HG03442 (cell line): ENCODE measurements around the gene TBC1D24.

ENCODE experiments used
- ATAC-seq: cut with Tn5 transposase; IDR thresholded peaks from one replicate; pipeline ENCODE4 v1.9.1; 2021; ENCODE audit warnings: mild to moderate bottlenecking, moderate library complexity; ENCODE audit not compliant: unreplicated experiment

TBC1D24 gene

DNA sequence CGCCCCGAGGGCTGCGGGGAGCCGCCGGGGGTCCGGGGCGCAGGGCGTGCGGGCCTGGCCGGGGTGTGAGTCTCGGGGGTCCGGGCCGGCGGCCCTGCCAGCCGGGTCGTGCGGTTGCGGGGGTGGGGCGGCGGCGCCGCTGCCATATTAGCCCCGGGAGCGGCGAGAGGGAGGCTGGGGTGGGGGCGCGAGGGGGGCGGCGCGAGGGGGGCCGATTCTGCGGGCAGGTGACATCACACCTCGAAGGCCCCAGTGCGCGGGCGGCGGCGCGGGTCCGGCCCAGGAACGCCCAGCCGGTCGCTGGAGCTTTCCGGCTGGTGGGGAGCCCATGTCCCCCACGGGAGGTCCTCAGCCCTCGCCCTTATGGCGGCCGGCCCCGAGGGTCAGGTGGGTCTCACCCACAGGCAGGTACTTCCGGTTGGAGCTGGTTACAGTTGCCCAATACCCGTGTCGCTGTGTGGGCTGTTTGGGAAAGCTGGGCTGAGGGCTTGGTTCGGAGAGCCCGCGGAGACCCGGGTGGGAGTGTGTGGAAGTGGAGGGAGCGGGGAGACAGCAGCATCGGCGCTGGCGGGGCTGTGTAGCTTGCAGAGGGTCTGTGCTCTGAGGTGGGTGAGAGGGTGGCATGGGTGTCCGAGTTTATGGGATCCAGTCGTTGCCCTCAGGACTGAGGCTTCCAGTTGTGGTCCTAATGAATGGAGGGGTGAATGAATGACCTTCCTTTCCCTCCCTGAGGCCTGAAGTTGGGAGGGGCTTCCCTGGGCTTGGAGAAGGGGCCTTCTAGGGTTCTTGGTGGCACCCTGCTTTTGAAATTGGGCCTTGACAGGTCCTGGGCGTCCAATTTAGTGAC is 39.6 kb downstream of the TBC1D24 start:
- no peak for ATAC-seq

DNA sequence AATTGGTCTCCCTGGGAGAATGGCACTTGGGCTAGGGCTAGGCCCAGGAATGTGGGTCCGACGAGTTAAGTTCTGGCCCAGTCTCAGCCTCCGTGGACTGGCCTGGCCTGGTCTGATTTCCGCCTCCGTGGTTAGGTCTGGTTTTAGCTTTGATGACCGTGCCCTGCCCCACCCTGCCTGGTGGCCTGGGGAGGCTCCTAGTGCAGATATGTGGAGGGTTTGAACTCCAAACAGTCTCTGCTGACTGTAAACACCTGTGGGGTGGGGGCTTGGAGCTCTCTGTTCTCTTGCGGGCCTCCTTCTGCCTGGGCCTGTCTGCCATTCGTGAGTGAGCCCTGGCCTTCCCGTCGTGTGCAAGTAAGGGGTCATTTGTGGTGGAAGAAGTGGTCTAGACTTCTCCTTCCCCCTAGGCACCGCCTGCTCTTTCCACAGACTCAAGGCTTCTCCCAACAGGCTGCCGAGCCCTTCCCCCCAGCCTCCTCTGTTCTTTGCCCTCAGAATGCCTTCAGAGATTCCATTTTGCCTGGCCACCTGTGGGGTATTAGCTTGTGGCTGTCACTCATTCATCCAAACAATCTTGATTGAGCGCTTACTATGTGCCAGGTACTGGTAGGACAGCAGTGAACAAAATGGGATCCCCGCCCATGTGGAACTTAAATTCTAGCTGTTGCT is 40.4 kb downstream of the TBC1D24 start:
- ATAC-seq: no peak

DNA sequence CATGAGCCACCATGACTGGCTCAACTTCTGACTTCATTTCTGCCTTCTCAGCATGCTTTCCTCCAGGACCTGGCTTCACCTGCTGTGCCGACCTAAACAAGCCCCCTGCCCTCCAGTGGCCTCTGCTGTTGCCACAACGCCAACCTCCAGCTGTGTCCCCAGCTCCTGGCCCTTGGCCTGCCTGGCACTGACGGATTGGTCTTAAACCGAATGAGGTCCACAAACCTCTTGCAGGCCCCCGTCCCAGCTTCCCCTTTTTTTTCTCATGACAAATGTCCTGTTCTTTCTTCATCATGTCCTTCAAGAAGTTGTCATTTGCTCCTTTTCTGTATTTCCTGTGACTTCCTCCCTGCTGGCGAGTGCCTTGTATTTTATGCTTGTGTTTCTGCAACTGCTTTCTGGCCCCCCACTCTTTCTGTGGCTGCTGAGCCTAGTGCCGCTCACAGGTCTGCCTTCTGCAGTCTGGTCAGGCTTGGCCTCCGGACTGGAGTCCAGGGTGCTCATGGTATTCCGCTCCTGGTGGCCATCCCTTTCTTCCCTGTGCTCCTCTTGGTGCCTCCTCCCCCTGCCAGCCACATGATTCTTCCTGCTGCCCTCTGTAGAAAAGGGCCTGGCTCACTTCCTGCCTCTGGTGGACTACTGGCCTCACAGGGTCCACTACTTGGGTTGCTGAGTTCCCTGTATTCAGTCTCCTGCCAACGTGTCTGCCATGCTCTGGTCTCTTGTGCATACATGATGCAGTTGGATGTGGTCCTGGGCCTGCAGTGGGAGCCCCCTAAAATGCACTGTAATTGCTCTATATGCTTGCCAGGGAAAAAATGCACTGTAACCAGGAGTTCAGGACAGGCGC is 41.7 kb downstream of the TBC1D24 start:
- no peak for ATAC-seq

DNA sequence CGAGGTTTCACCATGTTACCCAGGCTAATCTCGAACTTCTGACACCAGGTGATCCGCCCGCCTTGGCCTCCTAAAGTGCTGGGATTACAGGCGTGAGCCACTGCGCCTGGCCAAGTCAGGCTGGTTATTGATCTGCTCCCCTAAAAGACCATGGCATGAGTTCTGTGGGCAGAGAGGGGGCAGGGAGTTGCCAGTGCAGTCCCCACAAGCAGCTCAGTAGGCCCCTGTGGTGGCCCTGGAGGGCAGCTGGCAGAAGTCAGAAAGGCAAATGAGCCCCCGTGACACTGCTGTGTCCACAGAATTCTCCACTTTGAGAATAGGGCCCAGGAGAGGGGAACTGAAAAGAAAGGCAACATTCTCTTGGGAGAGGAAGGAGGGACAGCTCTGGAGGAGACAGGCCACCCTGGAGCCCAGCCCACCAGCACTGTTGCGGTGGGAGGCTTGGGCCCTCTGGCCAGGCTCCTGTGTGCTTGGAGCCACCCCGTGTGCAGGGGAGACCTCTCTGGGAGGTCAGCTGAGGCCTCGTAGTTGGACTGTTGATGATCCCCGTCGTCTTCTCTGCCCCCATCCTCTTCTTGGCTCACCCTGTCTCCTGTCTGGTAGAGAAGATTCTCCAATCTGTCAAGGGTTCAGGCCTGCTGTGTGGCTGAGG is 43.2 kb downstream of the TBC1D24 start:
- ATAC-seq: no peak

DNA sequence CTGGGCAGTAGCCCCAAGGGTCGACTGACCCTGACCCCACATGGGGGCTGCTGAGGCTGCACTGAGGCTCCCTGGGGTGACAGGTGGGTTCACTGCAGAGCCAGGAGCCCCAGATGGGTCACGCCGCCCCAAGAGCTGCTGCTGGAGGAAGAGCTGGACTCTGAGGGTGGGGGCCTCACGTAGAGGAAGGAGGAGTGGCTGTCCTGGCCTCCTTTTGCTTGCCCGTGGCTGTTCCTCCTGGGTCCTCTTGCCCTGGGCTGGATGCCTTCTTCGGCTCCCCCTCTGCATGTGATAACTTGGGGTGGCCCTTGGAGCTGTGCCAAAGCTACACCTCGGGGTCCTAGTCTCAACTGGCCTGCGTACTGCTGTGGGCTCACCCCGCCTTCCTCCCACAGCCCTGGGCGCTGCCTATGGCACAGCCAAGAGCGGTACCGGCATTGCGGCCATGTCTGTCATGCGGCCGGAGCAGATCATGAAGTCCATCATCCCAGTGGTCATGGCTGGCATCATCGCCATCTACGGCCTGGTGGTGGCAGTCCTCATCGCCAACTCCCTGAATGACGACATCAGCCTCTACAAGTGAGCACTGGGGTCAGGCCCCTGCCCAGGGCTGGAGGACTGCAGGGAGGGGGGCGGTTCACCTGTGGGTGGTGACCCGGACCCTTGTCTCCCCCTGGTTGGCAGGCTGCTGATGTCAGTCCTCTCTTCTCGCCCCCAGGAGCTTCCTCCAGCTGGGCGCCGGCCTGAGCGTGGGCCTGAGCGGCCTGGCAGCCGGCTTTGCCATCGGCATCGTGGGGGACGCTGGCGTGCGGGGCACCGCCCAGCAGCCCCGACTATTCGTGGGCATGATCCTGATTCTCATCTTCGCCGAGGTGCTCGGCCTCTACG is 44.1 kb downstream of the TBC1D24 start:
- no peak for ATAC-seq

DNA sequence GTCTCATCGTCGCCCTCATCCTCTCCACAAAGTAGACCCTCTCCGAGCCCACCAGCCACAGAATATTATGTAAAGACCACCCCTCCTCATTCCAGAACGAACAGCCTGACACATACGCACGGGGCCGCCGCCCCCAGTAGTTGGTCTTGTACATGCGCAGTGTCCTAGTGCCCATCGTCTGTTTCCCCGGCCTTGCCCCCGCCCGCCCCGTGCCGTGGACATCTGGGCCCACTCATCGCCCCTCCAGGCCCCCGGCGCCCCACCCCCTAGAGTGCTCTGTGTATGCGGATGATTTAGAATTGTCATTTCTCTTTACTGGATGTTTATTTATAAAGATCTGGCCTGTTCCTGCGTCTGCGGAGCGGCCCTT is 44.8 kb downstream of the TBC1D24 start:
- no peak for ATAC-seq

DNA sequence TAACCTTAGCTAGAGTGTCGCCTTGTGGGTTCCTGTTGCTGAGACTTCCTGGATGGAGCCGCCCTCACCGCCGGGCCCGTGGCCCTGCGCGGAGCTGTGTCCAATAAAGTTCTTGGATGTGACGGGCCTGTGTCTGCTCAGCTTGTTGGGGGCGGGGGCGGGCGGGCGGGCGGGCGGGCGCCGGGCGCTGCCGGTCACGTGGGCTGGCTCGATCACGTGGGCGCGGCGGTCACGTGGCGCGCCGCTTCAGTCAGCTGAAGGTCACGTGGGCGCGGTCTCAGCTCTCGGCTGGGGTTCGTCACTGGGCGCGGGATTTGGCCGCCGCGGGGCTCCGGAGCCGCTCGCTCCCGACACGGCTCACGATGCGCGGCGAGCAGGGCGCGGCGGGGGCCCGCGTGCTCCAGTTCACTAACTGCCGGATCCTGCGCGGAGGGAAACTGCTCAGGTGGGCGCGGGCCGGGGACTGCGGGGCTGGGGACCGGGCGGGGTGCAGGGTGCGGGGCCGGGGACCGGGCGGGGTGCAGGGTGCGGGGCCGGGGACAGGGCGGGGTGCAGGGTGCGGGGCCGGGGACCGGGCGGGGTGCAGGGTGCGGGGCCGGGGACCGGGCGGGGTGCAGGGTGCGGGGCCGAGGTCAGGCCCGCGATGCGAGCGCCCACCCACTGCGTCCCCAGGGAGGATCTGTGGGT is 45.3 kb downstream of the TBC1D24 start, which contains the start of gene AMDHD2:
Gene AMDHD2, plus strand, starts transcription at position 275 of the 687 bp plus-strand sequence. Its CDS starts 88 bp downstream, at position 363.
- no peak for ATAC-seq

DNA sequence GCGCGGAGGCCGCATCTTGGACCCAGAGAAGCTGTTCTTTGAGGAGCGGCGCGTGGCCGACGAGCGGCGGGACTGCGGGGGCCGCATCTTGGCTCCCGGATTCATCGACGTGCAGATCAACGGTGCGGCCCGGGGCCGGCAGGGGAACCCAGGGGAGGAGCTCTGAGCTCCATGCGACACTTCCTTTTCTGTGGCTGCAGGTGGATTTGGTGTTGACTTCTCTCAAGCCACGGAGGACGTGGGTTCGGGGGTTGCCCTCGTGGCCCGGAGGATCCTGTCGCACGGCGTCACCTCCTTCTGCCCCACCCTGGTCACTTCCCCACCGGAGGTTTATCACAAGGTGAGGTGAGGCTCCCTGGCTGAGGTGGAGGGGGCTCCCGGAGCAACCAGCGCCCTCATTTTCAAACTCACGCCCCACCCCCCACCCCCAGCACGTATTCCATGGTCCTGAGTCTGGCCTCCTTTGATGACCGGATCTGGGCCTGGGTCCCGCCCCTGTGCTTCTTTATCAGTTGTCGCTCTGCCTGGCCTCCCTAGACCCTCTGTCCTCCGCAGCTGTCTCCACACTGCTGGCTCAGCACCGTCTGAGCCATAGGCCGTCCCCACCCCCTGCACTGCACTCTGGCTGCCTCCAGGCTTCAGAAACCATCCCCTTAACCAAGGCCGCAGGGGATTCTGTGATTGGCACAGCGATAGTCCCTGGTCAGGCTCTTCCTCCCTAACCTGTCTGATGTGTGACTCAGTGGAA is 46.0 kb downstream of the TBC1D24 start:
- ATAC-seq: no peak

DNA sequence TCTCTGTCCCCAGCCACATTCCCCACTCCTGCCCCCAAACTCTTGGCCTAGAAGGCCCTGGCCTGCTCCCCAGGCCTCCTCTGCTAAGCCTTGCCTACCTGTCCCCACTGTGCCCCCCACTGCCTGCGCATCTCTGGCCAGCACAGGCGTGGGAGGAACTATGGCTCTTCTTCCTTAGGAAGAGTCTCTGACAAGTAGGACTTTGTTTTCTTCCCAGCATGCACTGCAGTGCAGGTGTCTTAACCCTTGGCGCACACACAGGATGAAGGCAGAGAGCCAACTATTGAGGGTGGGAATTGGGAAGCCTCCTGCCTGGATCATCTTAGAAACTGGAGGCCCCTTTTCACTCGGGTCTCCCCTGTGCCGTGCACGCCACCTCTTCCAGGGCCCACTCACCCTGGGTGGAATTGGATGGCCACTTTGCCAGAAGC is 48.9 kb downstream of the TBC1D24 start:
- ATAC-seq: no peak

DNA sequence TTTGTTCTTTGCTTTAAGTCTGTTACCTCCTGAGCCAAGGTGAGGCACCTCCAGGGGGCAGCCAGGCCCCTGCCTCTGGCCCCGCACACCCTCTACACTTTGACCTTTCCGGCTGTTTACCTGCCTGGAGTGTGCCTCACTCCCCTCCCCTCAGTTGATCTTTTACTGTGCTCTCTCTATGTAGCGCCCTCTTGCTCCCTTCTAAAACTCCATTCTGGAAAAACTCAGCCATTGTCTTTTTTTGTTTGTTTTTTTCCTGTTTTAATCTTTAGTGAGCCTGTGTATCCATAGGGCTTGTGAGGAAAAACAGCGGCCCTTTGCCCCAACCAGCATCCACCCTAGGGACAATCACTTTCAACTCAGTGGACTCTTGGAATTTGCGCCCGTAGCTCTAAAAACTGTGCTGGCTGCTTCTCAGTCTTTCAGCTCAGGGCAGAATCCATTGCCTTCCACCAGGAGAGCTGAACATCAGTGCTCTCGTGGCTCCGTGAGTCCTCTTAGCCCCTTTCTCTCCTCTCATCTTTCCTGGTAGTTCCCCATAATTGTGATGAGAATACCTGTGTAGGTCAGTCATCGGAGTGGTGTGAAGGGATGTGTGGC is 49.5 kb downstream of the TBC1D24 start:
- no peak for ATAC-seq

DNA sequence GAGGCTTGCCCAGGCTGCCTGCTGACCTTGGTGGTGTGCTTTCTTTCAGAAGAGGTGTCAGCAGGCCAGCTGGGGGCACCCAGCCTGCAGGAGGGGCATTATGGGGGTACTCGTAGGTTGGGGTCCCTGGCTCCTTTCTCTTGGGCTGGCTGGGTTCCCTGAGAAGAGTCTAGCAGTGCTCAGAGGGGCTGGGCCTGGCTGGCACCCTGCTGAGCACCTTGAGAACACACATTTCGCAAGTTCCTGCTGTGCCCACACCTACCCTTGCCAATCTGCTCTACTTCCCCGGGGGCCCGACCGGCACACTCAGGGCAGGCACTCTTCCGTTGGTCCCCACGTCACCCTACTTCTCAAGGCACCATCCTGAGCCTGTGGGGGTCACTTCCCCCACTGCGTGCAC is 51.2 kb downstream of the TBC1D24 start:
- ATAC-seq: no peak

DNA sequence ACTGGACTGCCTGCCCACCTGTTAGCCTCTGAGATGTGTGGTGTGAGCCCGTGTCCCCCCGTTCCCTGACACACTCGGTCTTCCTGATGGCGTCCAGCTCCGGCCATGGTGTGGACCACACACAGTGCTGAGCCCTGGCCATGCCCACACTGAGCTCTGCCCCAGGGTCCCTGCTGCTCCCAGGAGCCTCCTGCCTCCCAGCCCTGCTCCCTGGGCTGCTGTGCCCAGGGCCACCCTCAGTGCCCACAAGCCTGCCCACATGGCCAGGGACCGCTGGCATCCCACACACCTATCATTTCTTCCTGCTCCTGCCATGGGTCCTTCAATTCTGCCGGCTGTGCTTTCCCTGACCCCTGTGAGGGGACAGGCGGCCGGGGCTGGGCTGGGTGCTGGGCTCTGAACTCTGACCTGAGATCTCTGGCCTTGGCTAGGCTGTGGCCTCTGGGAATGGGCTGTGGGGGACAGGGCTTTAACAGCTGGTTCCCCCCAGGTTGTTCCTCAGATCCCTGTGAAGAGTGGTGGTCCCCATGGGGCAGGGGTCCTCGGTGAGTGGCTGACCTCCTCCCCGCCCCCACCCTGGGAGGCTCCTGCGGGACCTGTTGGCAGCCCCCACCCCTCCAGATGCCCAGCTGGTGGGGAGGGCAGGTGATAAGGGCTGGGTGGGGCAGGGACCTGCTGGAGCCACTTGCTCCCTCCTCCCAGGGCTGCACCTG is 52.3 kb downstream of the TBC1D24 start:
- no peak for ATAC-seq

DNA sequence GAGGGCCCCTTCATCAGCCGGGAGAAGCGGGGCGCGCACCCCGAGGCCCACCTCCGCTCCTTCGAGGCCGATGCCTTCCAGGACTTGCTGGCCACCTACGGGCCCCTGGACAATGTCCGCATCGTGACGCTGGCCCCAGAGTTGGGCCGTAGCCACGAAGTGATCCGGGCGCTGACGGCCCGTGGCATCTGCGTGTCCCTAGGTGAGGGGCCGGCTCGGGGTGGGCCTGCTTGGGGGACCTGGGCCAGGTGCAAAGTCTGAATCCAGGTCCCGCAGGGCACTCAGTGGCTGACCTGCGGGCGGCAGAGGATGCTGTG is 52.8 kb downstream of the TBC1D24 start:
- no peak for ATAC-seq

DNA sequence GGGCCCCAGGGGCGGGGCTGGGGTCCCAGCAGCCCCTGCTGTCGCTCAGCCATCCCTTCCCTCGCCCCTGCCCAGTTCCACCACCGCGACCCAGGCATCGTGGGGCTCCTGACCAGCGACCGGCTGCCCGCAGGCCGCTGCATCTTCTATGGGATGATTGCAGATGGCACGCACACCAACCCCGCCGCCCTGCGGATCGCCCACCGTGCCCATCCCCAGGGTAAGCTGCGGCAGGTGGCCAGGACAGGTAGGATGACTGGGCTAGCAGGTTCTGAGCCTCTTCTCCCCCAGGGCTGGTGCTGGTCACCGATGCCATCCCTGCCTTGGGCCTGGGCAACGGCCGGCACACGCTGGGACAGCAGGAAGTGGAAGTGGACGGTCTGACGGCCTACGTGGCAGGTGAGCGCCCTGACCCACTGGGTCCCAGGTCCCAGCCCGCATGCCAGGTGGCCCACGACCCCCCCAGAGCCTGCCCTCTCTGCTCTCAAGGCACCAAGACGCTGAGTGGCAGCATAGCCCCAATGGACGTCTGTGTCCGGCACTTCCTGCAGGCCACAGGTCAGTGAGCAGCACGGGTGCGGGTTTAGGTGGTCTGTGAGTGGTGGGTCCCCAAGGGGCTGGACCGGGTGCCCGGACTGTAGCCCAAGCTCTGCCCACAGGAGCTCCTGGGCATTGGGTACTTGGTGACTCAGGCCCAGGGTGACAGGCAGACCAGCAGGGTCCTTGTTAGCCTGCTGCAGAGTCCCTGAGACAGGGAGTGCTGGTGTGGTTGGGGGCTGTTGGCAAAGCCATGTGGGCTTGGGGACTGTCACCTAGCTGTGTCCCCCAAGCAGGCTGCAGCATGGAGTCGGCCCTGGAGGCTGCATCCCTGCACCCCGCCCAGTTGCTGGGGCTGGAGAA is 53.5 kb downstream of the TBC1D24 start:
- no peak for ATAC-seq

DNA sequence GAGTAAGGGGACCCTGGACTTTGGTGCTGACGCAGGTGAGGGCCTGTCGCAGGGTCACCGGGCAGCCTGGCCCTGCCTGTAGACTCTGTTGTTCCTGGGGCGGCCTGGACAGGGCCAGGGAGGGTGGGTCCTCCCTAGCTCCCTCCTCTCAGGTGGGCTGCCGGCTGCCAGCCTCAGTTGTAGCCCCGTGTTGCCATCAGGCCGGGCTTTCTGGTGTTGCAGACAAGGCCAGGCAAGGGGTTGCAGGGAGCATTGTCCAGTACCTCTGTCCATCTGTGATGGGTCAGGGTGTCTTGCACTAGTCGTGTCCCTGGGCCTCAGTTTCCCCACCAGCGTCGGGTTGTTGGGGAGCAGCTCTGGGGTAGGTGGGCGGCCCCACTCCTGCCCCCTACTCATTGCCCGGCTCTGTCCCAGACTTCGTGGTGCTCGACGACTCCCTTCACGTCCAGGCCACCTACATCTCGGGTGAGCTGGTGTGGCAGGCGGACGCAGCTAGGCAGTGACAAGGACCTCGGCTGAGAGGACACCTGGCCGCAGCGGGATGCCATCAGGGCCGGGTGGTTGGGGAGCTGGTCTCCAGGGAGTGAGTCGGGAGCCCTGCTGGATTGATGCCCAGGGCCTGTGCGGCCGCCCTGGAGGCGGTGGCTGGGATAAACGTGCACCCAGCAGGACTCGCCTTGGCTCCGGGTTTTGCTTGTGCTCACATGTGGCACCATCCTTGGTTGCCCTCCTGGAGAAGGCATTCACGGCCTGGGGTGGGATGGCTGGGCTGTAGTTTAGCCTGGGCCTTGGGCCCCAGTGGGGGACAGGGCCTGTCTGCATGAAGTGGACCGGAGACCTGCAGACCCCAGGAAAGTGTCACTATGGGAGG is 54.4 kb downstream of the TBC1D24 start:
- ATAC-seq: no peak
